NCI-H187 (cell line): ENCODE results near the gene ZNF214.
"Not testable (repeated sequence)": the region's sequence is repeated elsewhere in the genome, so short reads cannot be mapped to it uniquely, and the experiment has no call there.

ENCODE experiments used
- DNase-seq, 2 experiments: peaks; one replicate each; lab custom pipeline; 2025; lab: John Stamatoyannopoulos, UW

Gene ZNF214

GRCh38 chr11:6988506-6988905 lies 31.6 kb downstream of the ZNF214 start:
- no peak for DNase-seq

- no peak for DNase-seq
These were observed 33.7 kb downstream of the ZNF214 start for GRCh38 chr11:6986487-6986886.

GRCh38 chr11:6979365-6979764 lies 40.8 kb downstream of the ZNF214 start:
- DNase-seq = no peak

DNA sequence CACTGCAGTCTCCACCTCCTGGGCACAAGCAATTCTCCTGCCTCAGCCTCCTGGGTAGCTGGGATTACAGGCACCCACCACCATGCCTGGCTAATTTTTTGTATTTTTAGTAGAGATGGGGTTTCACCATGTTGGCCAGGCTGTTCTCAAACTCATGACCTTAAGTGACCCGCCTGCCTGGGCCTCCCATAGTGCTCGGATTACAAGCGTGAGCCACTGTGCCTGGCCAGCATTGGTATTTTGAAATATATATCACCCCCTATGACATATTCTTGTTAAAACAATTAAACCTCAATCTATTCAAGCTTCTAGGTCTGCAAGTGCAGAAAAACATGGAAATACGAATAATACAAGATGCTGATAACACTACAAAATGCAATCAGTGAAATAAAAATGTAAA lies 50.3 kb downstream of the ZNF214 start:
- not testable (repeated sequence) for DNase-seq

- DNase-seq = no peak
These were observed 51.3 kb downstream of the ZNF214 start for GRCh38 chr11:6968816-6969215.

DNA sequence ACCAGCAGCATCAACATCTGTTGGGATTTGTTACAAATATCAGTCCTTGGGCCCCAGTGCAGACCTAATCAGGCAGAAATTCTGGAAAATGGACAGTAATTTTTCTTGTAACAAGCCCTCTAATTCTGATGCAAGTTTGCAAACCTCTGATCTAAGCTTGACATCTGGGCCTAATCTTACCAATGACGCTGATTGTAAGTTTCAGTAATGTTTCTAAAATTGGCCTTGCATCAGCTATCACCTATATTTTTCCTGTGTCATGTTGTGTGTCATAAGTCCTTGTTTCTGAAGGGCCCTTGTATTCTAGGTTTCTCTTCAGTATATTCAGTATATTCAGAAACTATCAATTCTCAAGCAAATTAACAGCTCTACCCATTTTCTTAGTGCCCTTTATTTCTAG lies 57.5 kb downstream of the ZNF214 start:
- no peak for DNase-seq

GRCh38 chr11:6962141-6962540 lies 58.0 kb downstream of the ZNF214 start:
- no peak for DNase-seq

DNA sequence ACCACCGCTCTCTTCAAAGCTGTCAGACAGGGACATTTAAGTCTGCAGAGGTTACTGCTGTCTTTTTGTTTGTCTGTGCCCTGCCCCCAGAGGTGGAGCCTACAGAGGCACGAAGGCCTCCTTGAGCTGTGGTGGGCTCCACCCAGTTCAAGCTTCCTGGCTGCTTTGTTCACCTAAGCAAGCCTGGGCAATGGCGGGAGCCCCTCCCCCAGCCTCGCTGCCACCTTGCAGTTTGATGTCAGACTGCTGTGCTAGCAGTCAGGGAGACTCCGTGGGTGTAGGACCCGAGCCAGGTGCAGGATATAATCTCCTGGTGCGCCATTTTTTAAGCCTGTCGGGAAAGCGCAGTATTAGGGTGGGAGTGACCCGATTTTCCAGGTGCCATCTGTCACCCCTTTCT lies 65.9 kb downstream of the ZNF214 start:
- not testable (repeated sequence) for DNase-seq
